Heart left ventricle (tissue), 13 donors: ENCODE results near the gene PRR5.

ENCODE experiments used
- CTCF ChIP-seq, 12 donors: fragments of 200-600 bp; sonication (generic) in 4 of 12; IDR thresholded peaks; one replicate each; pipeline versions ENCODE4 v1.5.0 to v1.8.0; 2018 to 2022; ENCODE audit warnings: antibody characterized with exemption in 12 of 12, mild to moderate bottlenecking in 5 of 12
- POLR2A ChIP-seq, 2 donors: fragments of 450-650 bp; IDR thresholded peaks; one replicate each; pipeline ENCODE4 v1.6.1; 2017; ENCODE audit warnings: antibody characterized with exemption in 2 of 2, mild to moderate bottlenecking in 2 of 2, moderate library complexity in 2 of 2
- donor health status: ischemic (EF 13 %, LVEDD 7.1; RV severe dilation, severe dysfunction).
- donor health status: DM: no; HTN: yes; CAD: no.
- donor health status: DM: no; HTN: no; CAD: no.
- donor health status: ischemic (EF 25% LVEDD 6.9; RV normal size, moderate dysfunction).
- donor health status: ischemic (EF 25% LVEDD 5.7; RV mildly dilated, moderate dysfunction).
- donor health status: ischemic (EF 35%, LVEDD 5.7; RV mildly dilated, moderate dysfunction).
- donor health status: nonischemic (EF 11% LVEDD 7.7; RV severe dilation, severe dysfunction).
- donor health status: DM: yes; HTN: yes; CAD: no.
- donor health status: PGD.
- donor health status: ischemic (EF 29% LVEDD 5.4; RV normal size, mild dysfunction).
- donor health status: nonischemic (EF 23%, LVEDD 6.1; RV moderate dilation, normal function).

- TF ChIP-seq CTCF (IDR thresholded peaks at IDR 0.05) (no peak), POLR2A (IDR thresholded peaks at IDR 0.05) (no peak)
Observed at GRCh38 chr22:44706488-44706887, 4.5 kb downstream of the PRR5 start.
